HepG2 (cell line): ENCODE data around the gene DHRS4L2. TPM values are rescaled to one million over a fixed set of nuclear protein-coding genes. Genes with fewer than 3 reads are reported as not detected.

Experiments
- ARHGAP35 ChIP-seq: sonication (generic); formaldehyde crosslinking; IDR thresholded peaks from 2 replicates; pipeline ENCODE4 v1.9.0; 2022; ENCODE audit warnings: mild to moderate bottlenecking, inconsistent platforms, moderate library complexity, missing genetic modification reagents, borderline replicate concordance
- DPF2 ChIP-seq: sonication (generic); formaldehyde crosslinking; IDR thresholded peaks from 2 replicates; pipeline ENCODE4 v1.4.0; 2020; ENCODE audit warnings: mild to moderate bottlenecking, low read depth, missing genetic modification reagents, borderline replicate concordance
- ETV5 ChIP-seq: IDR thresholded peaks from 2 replicates; pipeline ENCODE4 v1.6.1; 2018; ENCODE audit warnings: missing biosample characterization, missing genetic modification reagents, inconsistent platforms, borderline replicate concordance
- GZF1 ChIP-seq: sonication (generic); formaldehyde crosslinking; IDR thresholded peaks from 2 replicates; pipeline ENCODE4 v1.5.1; 2020; ENCODE audit warnings: mild to moderate bottlenecking, missing genetic modification reagents
- HDAC2 ChIP-seq: sonication (generic); formaldehyde crosslinking; IDR thresholded peaks from 2 replicates; pipeline ENCODE4 v1.4.0; 2020; ENCODE audit warnings: missing genetic modification reagents
- HIC2 ChIP-seq: sonication (generic); formaldehyde crosslinking; IDR thresholded peaks from 2 replicates; pipeline ENCODE4 v1.9.0; 2022; ENCODE audit warnings: low read depth, missing genetic modification reagents
- KDM3A ChIP-seq: IDR thresholded peaks from 2 replicates; pipeline ENCODE4 v1.6.1; 2018; ENCODE audit warnings: low read depth, missing compliant biosample characterization
- KDM5B ChIP-seq: sonication (generic); formaldehyde crosslinking; IDR thresholded peaks from 2 replicates; pipeline ENCODE4 v1.4.0; 2020; ENCODE audit warnings: missing genetic modification reagents, mild to moderate bottlenecking, borderline replicate concordance
- MEF2D ChIP-seq: sonication (generic); formaldehyde crosslinking; IDR thresholded peaks from 2 replicates; pipeline ENCODE4 v1.5.1; 2020; ENCODE audit warnings: mild to moderate bottlenecking, missing genetic modification reagents
- NFYB ChIP-seq: sonication (generic); formaldehyde crosslinking; IDR thresholded peaks from 2 replicates; pipeline ENCODE4 v1.4.0; 2020; ENCODE audit warnings: missing genetic modification reagents
- NRL ChIP-seq: sonication (generic); formaldehyde crosslinking; IDR thresholded peaks from 2 replicates; pipeline ENCODE4 v1.5.0; 2020; ENCODE audit warnings: missing genetic modification reagents, mild to moderate bottlenecking, moderate library complexity, borderline replicate concordance
- SIX4 ChIP-seq: sonication (generic); formaldehyde crosslinking; IDR thresholded peaks from 2 replicates; pipeline ENCODE4 v1.4.0; 2020; ENCODE audit warnings: missing genetic modification reagents
- SNAPC4 ChIP-seq: sonication (generic); formaldehyde crosslinking; IDR thresholded peaks from 2 replicates; pipeline ENCODE4 v1.4.0; 2020; ENCODE audit warnings: mild to moderate bottlenecking, missing genetic modification reagents
- TBX2 ChIP-seq: sonication (generic); formaldehyde crosslinking; IDR thresholded peaks from 2 replicates; pipeline ENCODE4 v1.5.0; 2020; ENCODE audit warnings: missing genetic modification reagents, mild to moderate bottlenecking, borderline replicate concordance
- ZBTB38 ChIP-seq: sonication (generic); formaldehyde crosslinking; IDR thresholded peaks from 2 replicates; pipeline ENCODE4 v1.5.1; 2020; ENCODE audit warnings: mild to moderate bottlenecking, missing genetic modification reagents
- ZFP37 ChIP-seq: sonication (generic); formaldehyde crosslinking; IDR thresholded peaks from 2 replicates; pipeline ENCODE4 v1.4.0; 2020; ENCODE audit warnings: missing genetic modification reagents, borderline replicate concordance
- ZNF737 ChIP-seq: sonication (generic); formaldehyde crosslinking; IDR thresholded peaks from 2 replicates; pipeline ENCODE4 v1.5.0; 2020; ENCODE audit warnings: missing genetic modification reagents, mild to moderate bottlenecking, borderline replicate concordance
- polyA plus RNA-seq, 8 experiments: library from polyadenylated mRNA; depleted of rRNA in 3 of 8; stranded (reverse) in 7 of 8; unstranded in 1 of 8; fragments of >200 nt; fragmentation: Illumina TruSeq in 4 of 8; extraction: Trizol in 4 of 8; gene quantifications; 2 replicates each; pipeline versions ENCODE4 v1.2.1 to v1.2.3, GENCODE V29; 2011 to 2016; ENCODE audit warnings: low read depth in 4 of 8, missing spikeins in 1 of 8, mixed read lengths in 1 of 8; ENCODE audit not compliant: insufficient read depth in 1 of 8
- total RNA-seq, 5 experiments: library from RNA; depleted of rRNA; stranded (reverse); fragments of >200 nt; fragmentation: Illumina TruSeq; extraction: Trizol; gene quantifications; 2 replicates each; pipeline ENCODE4 v1.2.3, GENCODE V29; 2016; ENCODE audit warnings: low read depth in 1 of 5
- TF ChIP-seq, protein P1 (sequence below): IDR thresholded peaks from 2 replicates; pipeline ENCODE4 v1.6.1; 2016; ENCODE audit warnings: missing compliant biosample characterization, missing genetic modification reagents, borderline replicate concordance
- TF ChIP-seq, protein P2 (sequence below): sonication (generic); formaldehyde crosslinking; IDR thresholded peaks from 2 replicates; pipeline ENCODE4 v1.8.1; 2023; ENCODE audit warnings: mild to moderate bottlenecking, missing genetic modification reagents

The DHRS4L2 gene
- total and polyA plus RNA-seq, 2 of the 13 experiments (the other 11 are each of a cell fraction or from before 2014, with no cell fraction given): 24.7 to 38.2 TPM

DNA sequence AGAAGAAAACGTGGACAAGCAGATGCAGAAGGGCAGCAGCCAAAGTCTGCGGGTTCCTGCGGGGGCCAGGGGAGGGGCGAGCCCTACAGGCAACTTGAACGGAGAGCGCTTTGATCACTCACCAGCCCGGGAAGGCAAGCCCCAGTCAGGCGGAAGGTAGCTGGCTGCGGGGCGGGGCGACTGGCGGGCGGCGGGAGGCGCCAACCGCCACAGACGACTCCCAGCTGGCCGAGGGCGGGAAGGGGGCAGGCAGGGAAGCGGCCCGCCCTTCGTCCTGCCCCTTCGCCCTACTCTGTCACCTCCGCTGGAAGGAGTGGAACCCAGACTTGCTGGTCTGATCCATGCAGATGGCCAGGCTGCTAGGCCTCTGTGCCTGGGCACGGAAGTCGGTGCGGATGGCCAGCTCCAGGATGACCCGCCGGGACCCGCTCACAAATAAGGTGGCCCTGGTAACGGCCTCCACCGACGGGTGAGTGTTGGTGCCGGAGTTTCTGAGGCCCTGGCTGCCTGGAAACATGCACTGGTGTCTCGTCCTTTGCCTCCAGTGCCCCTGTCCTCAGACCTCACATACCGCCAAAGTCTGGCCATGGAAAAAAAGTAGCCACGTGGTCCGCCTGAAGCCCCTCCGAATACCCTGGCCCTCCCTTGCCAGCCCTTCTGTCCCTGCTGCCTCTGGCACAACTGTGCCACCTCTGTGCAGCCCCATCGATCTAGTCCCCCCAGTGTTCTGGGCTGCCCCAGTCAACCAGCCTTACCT, at the start of gene DHRS4L2 (continued):
- peak; percentile 17 for TF ChIP-seq ZFP37
- TF ChIP-seq HIC2 (CRISPR knock-in tag): peak; percentile 93
- peak; percentile 67 for TF ChIP-seq NFYB (CRISPR knock-in tag)
- peak; percentile 85 for TF ChIP-seq MEF2D (CRISPR knock-in tag)
- 0 out of 2 replicates have a peak, but pooled peaks have one; percentile 19 for TF ChIP-seq DPF2 (CRISPR knock-in tag)
- TF ChIP-seq SNAPC4 (CRISPR knock-in tag): 0 out of 2 replicates have a peak, but pooled peaks have one; percentile 40
- TF ChIP-seq, protein P1, sequence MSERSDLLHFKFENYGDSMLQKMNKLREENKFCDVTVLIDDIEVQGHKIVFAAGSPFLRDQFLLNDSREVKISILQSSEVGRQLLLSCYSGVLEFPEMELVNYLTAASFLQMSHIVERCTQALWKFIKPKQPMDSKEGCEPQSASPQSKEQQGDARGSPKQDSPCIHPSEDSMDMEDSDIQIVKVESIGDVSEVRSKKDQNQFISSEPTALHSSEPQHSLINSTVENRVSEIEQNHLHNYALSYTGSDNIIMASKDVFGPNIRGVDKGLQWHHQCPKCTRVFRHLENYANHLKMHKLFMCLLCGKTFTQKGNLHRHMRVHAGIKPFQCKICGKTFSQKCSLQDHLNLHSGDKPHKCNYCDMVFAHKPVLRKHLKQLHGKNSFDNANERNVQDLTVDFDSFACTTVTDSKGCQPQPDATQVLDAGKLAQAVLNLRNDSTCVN: peak; percentile 81; the same call in 1 of the 2 replicates
- peak; percentile 93 for TF ChIP-seq ARHGAP35
- peak; percentile 89 for TF ChIP-seq KDM5B (CRISPR knock-in tag)
- peak; percentile 96 for TF ChIP-seq ZBTB38 (CRISPR knock-in tag)
- peak; percentile 91 for TF ChIP-seq TBX2
- TF ChIP-seq SIX4 (CRISPR knock-in tag): 0 out of 2 replicates have a peak, but pooled peaks have one; percentile 39
- TF ChIP-seq GZF1: peak; percentile 84
- peak; percentile 31; the same call in 1 of the 2 replicates for TF ChIP-seq KDM3A
- peak; percentile 87; the same call in 1 of the 2 replicates for TF ChIP-seq ZNF737 (CRISPR knock-in tag)
- TF ChIP-seq, protein P2, sequence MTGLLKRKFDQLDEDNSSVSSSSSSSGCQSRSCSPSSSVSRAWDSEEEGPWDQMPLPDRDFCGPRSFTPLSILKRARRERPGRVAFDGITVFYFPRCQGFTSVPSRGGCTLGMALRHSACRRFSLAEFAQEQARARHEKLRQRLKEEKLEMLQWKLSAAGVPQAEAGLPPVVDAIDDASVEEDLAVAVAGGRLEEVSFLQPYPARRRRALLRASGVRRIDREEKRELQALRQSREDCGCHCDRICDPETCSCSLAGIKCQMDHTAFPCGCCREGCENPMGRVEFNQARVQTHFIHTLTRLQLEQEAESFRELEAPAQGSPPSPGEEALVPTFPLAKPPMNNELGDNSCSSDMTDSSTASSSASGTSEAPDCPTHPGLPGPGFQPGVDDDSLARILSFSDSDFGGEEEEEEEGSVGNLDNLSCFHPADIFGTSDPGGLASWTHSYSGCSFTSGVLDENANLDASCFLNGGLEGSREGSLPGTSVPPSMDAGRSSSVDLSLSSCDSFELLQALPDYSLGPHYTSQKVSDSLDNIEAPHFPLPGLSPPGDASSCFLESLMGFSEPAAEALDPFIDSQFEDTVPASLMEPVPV (CRISPR knock-in tag): 0 out of 2 replicates have a peak, but pooled peaks have one; percentile 56
- TF ChIP-seq NRL (CRISPR knock-in tag): peak; percentile 94
- peak; percentile 76 for TF ChIP-seq HDAC2 (CRISPR knock-in tag)
- peak; percentile 70; the same call in 1 of the 2 replicates for TF ChIP-seq ETV5 (CRISPR knock-in tag)
